ENCODE measurements around the gene BSPRY. TPM values are rescaled to one million over a fixed set of nuclear protein-coding genes. Genes with fewer than 3 reads are reported as not detected.
A peak's percentile ranks its signal among the peaks of the same experiment; 100 is the strongest.

Gene BSPRY
- total and polyA plus RNA-seq, 4 experiments from 2014 or later = 0.24 to 0.93 TPM; not detected in 2

GRCh38 chr9:113349066-113349444 is 286 bp upstream of the BSPRY start:
- peaks cover 18 to 36% of the 10 kb centered on the region in 2 donors for H3K27me3 Mint-ChIP-seq
- no peak overlapping the region for H3K4me3 ChIP-seq (ENCODE audit: low read length in 2 of 2)

GRCh38 chr9:113350107-113350661 is 843 bp downstream of the BSPRY start:
- DNase-seq = no peak
- no peaks in the 10 kb centered on the region for H3K36me3 ChIP-seq (ENCODE audit: insufficient read depth, low read length)
- Mint-ChIP-seq H3K4me1 (peaks cover 10 to 24% (median 15%) of the 10 kb centered on the region in 4 donors), H3K27ac (peak overlapping the region in 2 of 7 donors; percentile 20 to 88), H3K36me3 (no peaks in the 10 kb centered on the region), H3K27me3 (peaks cover 19 to 40% of the 10 kb centered on the region in 2 donors), H3K9me3 (no peaks in the 10 kb centered on the region), H3K4me3 (peak overlapping the region; percentile 74 to 88 (median 78))
- peaks cover 8% of the 10 kb centered on the region for H3K27me3 ChIP-seq (ENCODE audit: insufficient read depth, low read length)
- POLR2A ChIA-PET (ENCODE audit: partially characterized antibody) = interaction anchor here (1.2 to 2.6 kb wide), 5 partner anchors 10 to 75 kb away, joined by 3 to 16 read pairs (median 6); partner anchors contain the start of genes C9orf43, CDC26, HDHD3 and POLE3
- peaks cover 17% of the 10 kb centered on the region for H3K4me1 ChIP-seq (ENCODE audit: insufficient read depth, low read length)
- no peak overlapping the region for H3K27ac ChIP-seq (ENCODE audit: low read depth, low read length)
- intact Hi-C loops (cut with micrococcal nuclease) = no loop called here
- CTCF ChIA-PET (ENCODE audit: partially characterized antibody) = interaction anchor here (1.9 to 3.2 kb wide), 3 partner anchors 10 to 76 kb away, joined by 5 to 16 read pairs (median 6); partner anchors contain the start of genes CDC26 and WDR31
- peak overlapping the region in 1 of 2 donors; percentile 37 for H3K4me3 ChIP-seq (ENCODE audit: low read length in 2 of 2)
- H3K9me3 ChIP-seq (ENCODE audit: control insufficient read depth in 1 of 2, low read length in 2 of 2) = no peaks in the 10 kb centered on the region

More at GRCh38 chr9:113349066-113349444, 286 bp upstream of the BSPRY start:
- peaks cover 8% of the 10 kb centered on the region for H3K27me3 ChIP-seq (ENCODE audit: insufficient read depth, low read length)
- Mint-ChIP-seq H3K4me3 (peak overlapping the region; percentile 67 to 86 (median 84)), H3K27ac (peak overlapping the region in 1 of 7 donors; percentile 24), H3K36me3 (no peaks in the 10 kb centered on the region), H3K4me1 (peaks cover 10 to 24% (median 15%) of the 10 kb centered on the region in 4 donors), H3K9me3 (no peaks in the 10 kb centered on the region)
- DNase-seq = no peak
- H3K27ac ChIP-seq (ENCODE audit: low read depth, low read length) = no peak overlapping the region
- H3K4me1 ChIP-seq (ENCODE audit: insufficient read depth, low read length) = peaks cover 17% of the 10 kb centered on the region
- CTCF ChIA-PET (ENCODE audit: partially characterized antibody) = interaction anchor here (1.0 to 3.2 kb wide), 4 partner anchors 9 to 237 kb away, joined by 3 to 16 read pairs (median 4); partner anchors contain the start of genes CDC26 and WDR31
- POLR2A ChIA-PET (ENCODE audit: partially characterized antibody) = interaction anchor here (1.2 to 2.6 kb wide), 5 partner anchors 9 to 74 kb away, joined by 3 to 16 read pairs (median 6); partner anchors contain the start of genes C9orf43, CDC26, HDHD3 and POLE3
- intact Hi-C loops (cut with micrococcal nuclease) = no loop called here
- no peaks in the 10 kb centered on the region for H3K9me3 ChIP-seq (ENCODE audit: control insufficient read depth in 1 of 2, low read length in 2 of 2)
- no peaks in the 10 kb centered on the region for H3K36me3 ChIP-seq (ENCODE audit: insufficient read depth, low read length)

DNA sequence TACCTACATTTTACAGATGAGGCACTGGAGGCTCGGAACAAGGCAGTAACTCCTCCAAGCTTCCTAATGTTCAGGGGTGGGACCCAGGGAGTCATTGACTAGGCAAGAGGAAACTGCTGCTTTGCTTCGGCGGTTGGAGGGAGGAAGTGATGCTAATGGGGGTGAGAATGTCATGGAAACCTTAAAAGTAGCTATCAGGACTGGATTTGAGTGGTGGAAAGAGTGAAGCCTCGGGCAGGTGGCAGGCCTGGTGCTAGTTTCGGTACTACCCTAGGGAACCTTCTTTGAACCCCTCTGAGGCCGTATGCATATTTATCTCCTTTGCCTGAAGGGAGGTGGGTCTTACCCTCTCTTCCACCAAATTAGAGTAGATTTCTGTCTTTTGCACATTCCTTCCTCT is 1.6 kb downstream of the BSPRY start:
- no peaks in the 10 kb centered on the region for H3K9me3 Mint-ChIP-seq
- H3K4me3 Mint-ChIP-seq = peak overlapping the region in 7 of 8 donors; percentile 74 to 88 (median 79)
- Histone ChIP-seq H3K4me3 (ENCODE audit: low read length in 2 of 2) (no peak overlapping the region), H3K27me3 (ENCODE audit: insufficient read depth, low read length) (peaks cover 8% of the 10 kb centered on the region), H3K36me3 (ENCODE audit: insufficient read depth, low read length) (no peaks in the 10 kb centered on the region), H3K27ac (ENCODE audit: low read depth, low read length) (no peak overlapping the region), H3K9me3 (ENCODE audit: control insufficient read depth in 1 of 2, low read length in 2 of 2) (no peaks in the 10 kb centered on the region), H3K4me1 (ENCODE audit: insufficient read depth, low read length) (peaks cover 17% of the 10 kb centered on the region)
- H3K27me3 Mint-ChIP-seq = peaks cover 20 to 40% of the 10 kb centered on the region in 2 donors
- no peaks in the 10 kb centered on the region for H3K36me3 Mint-ChIP-seq
- intact Hi-C loops (cut with micrococcal nuclease) = no loop called here
- peak overlapping the region in 2 of 7 donors; percentile 63 to 64 for H3K27ac Mint-ChIP-seq
- CTCF ChIA-PET (ENCODE audit: partially characterized antibody) = interaction anchor here (1.9 to 3.2 kb wide), 3 partner anchors 11 to 76 kb away, joined by 5 to 16 read pairs (median 6); partner anchors contain the start of genes CDC26 and WDR31
- peak in 2 of 5 donors; percentile 14 to 23 for DNase-seq
- peaks cover 10 to 24% (median 15%) of the 10 kb centered on the region in 4 donors for H3K4me1 Mint-ChIP-seq
- POLR2A ChIA-PET (ENCODE audit: partially characterized antibody) = interaction anchor here (2.4 to 2.6 kb wide), 2 partner anchors 11 to 26 kb away, joined by 9 to 16 read pairs; partner anchors contain the start of genes HDHD3 and WDR31

DNA sequence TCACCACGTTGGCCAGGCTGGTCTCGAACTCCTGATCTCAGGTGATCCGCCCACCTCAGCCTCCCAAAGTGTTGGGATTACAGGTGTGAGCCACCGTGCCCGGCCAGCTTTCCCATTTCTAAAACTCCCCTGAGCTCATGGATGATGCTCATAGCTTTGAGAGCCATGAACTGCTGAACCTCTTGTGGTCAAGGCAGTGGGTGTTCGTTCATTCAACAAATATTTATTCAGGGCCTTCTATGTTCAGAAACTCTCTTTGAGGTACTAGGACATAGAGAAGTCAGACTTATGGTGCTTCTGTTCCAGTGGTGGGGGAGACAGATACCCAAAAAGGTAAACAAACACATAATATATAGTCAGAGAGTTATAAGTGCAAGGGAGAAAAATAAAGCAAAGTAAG is 2.7 kb downstream of the BSPRY start:
- Mint-ChIP-seq H3K4me1 (peaks cover 10 to 24% (median 15%) of the 10 kb centered on the region in 4 donors), H3K9me3 (no peaks in the 10 kb centered on the region), H3K27ac (no peak overlapping the region), H3K36me3 (no peaks in the 10 kb centered on the region), H3K27me3 (peaks cover 22 to 46% of the 10 kb centered on the region in 2 donors), H3K4me3 (no peak overlapping the region)
- ChIA-PET CTCF (ENCODE audit: partially characterized antibody) (no interaction called here), POLR2A (ENCODE audit: partially characterized antibody) (no interaction called here)
- peaks cover 17% of the 10 kb centered on the region for H3K4me1 ChIP-seq (ENCODE audit: insufficient read depth, low read length)
- no peak overlapping the region for H3K4me3 ChIP-seq (ENCODE audit: low read length in 2 of 2)
- no peak for DNase-seq
- no peaks in the 10 kb centered on the region for H3K36me3 ChIP-seq (ENCODE audit: insufficient read depth, low read length)
- peaks cover 8% of the 10 kb centered on the region for H3K27me3 ChIP-seq (ENCODE audit: insufficient read depth, low read length)
- intact Hi-C loops (cut with micrococcal nuclease) = no loop called here
- H3K9me3 ChIP-seq (ENCODE audit: control insufficient read depth in 1 of 2, low read length in 2 of 2) = no peaks in the 10 kb centered on the region
- H3K27ac ChIP-seq (ENCODE audit: low read depth, low read length) = no peak overlapping the region

GRCh38 chr9:113352411-113352810 is 3.1 kb downstream of the BSPRY start:
- peaks cover 17% of the 10 kb centered on the region for H3K4me1 ChIP-seq (ENCODE audit: insufficient read depth, low read length)
- peaks cover 8% of the 10 kb centered on the region for H3K27me3 ChIP-seq (ENCODE audit: insufficient read depth, low read length)
- CTCF ChIA-PET (ENCODE audit: partially characterized antibody) = no interaction called here
- Mint-ChIP-seq H3K9me3 (no peaks in the 10 kb centered on the region), H3K4me1 (peaks cover 10 to 24% (median 15%) of the 10 kb centered on the region in 4 donors), H3K4me3 (no peak overlapping the region), H3K27ac (no peak overlapping the region), H3K36me3 (no peaks in the 10 kb centered on the region), H3K27me3 (peaks cover 22 to 46% of the 10 kb centered on the region in 2 donors)
- no peak overlapping the region for H3K27ac ChIP-seq (ENCODE audit: low read depth, low read length)
- no peak overlapping the region for H3K4me3 ChIP-seq (ENCODE audit: low read length in 2 of 2)
- intact Hi-C loops (cut with micrococcal nuclease) = no loop called here
- no peaks in the 10 kb centered on the region for H3K36me3 ChIP-seq (ENCODE audit: insufficient read depth, low read length)
- no peak for DNase-seq
- POLR2A ChIA-PET (ENCODE audit: partially characterized antibody) = no interaction called here
- no peaks in the 10 kb centered on the region for H3K9me3 ChIP-seq (ENCODE audit: control insufficient read depth in 1 of 2, low read length in 2 of 2)

GRCh38 chr9:113355040-113355596 is 5.8 kb downstream of the BSPRY start:
- Mint-ChIP-seq H3K27ac (no peak overlapping the region), H3K27me3 (peaks cover 22 to 40% of the 10 kb centered on the region in 2 donors), H3K4me3 (no peak overlapping the region), H3K9me3 (no peaks in the 10 kb centered on the region), H3K4me1 (peaks cover 6 to 14% (median 11%) of the 10 kb centered on the region in 4 donors), H3K36me3 (no peaks in the 10 kb centered on the region)
- Histone ChIP-seq H3K27ac (ENCODE audit: low read depth, low read length) (no peak overlapping the region), H3K4me3 (ENCODE audit: low read length in 2 of 2) (no peak overlapping the region), H3K4me1 (ENCODE audit: insufficient read depth, low read length) (peaks cover 12% of the 10 kb centered on the region), H3K9me3 (ENCODE audit: control insufficient read depth in 1 of 2, low read length in 2 of 2) (no peaks in the 10 kb centered on the region), H3K36me3 (ENCODE audit: insufficient read depth, low read length) (no peaks in the 10 kb centered on the region), H3K27me3 (ENCODE audit: insufficient read depth, low read length) (peaks cover under 1% of the 10 kb centered on the region)
- CTCF ChIA-PET (ENCODE audit: partially characterized antibody) = interaction anchor here (0.9 kb wide), 1 partner anchor 55 kb away, joined by 3 read pairs; the partner anchor contains the start of genes C9orf43 and POLE3
- DNase-seq = no peak
- intact Hi-C loops (cut with micrococcal nuclease) = no loop called here
- POLR2A ChIA-PET (ENCODE audit: partially characterized antibody) = no interaction called here

- intact Hi-C loops (cut with micrococcal nuclease) = no loop called here
- H3K27ac Mint-ChIP-seq = no peak overlapping the region
- DNase-seq = no peak
- POLR2A ChIA-PET (ENCODE audit: partially characterized antibody) = interaction anchor here (0.7 kb wide), 1 partner anchor 44 kb away, joined by 4 read pairs; the partner anchor contains the start of gene ALAD
- Histone ChIP-seq H3K36me3 (ENCODE audit: insufficient read depth, low read length) (no peaks in the 10 kb centered on the region), H3K27me3 (ENCODE audit: insufficient read depth, low read length) (no peaks in the 10 kb centered on the region), H3K4me1 (ENCODE audit: insufficient read depth, low read length) (no peaks in the 10 kb centered on the region), H3K9me3 (ENCODE audit: control insufficient read depth in 1 of 2, low read length in 2 of 2) (no peaks in the 10 kb centered on the region), H3K4me3 (ENCODE audit: low read length in 2 of 2) (no peak overlapping the region), H3K27ac (ENCODE audit: low read depth, low read length) (no peak overlapping the region)
- H3K4me1 Mint-ChIP-seq = no peaks in the 10 kb centered on the region
- no peaks in the 10 kb centered on the region for H3K9me3 Mint-ChIP-seq
- CTCF ChIA-PET (ENCODE audit: partially characterized antibody) = interaction anchor here (1.0 kb wide), 1 partner anchor 49 kb away, joined by 3 read pairs; no protein-coding TSS in a partner anchor
- H3K36me3 Mint-ChIP-seq = no peaks in the 10 kb centered on the region
- no peak overlapping the region for H3K4me3 Mint-ChIP-seq
- H3K27me3 Mint-ChIP-seq = peaks cover 14 to 25% of the 10 kb centered on the region in 2 donors
Measured at GRCh38 chr9:113356686-113357292, 7.4 kb downstream of the BSPRY start.
